Endothelial cell of umbilical vein (primary cell): ENCODE measurements around the gene PLCB4. TPM values are rescaled to one million over a fixed set of nuclear protein-coding genes. Genes with fewer than 3 reads are reported as not detected.

ENCODE experiments used
- BruUV-seq: library from RNA; stranded (reverse); fragments of 400-500 nt; replicated peaks from 2 replicates; lab custom pipeline; 2021; lab: Mats Ljungman, UMichigan
- CTCF ChIA-PET: fragments of 300-600, 350-600 bp; sonication (Branson Sonifier 250); formaldehyde crosslinking; loops from one replicate; lab custom pipeline; 2021; ENCODE audit warnings: antibody characterized with exemption, inconsistent platforms; lab: Charles Lee
- POLR2A ChIA-PET: fragments of 300-600, 350-600 bp; sonication (Branson Sonifier 250); formaldehyde crosslinking; loops from one replicate; lab custom pipeline; 2021; ENCODE audit warnings: antibody characterized with exemption, inconsistent platforms; lab: Charles Lee
- DNase-seq: peaks from one replicate; pipeline ENCODE4 v3.0.0-alpha.2; 2011; ENCODE audit warnings: low read depth, low spot score
- FAIRE-seq: peaks from 2 replicates; lab custom pipeline; 2011; peaks lifted over from hg19 to GRCh38; lab: Jason Lieb, UNC
- H2AFZ ChIP-seq: 2 replicates; pipeline ENCODE4 v1.6.0; 2012; ENCODE audit warnings: low read depth, low read length, control low read depth, inconsistent platforms
- H3K27ac ChIP-seq: 2 replicates; pipeline ENCODE4 v1.5.1; 2011; ENCODE audit warnings: low read depth, mild to moderate bottlenecking, control low read depth, low read length, moderate library complexity; ENCODE audit not compliant: insufficient read depth
- H3K27me3 ChIP-seq, 2 experiments: 2 replicates each; pipeline versions ENCODE4 v1.6.0 to v1.6.1; 2011; ENCODE audit warnings: low read length in 2 of 2, mixed read lengths in 1 of 2; ENCODE audit not compliant: control insufficient read depth in 2 of 2, insufficient read depth in 2 of 2
- H3K36me3 ChIP-seq, 2 experiments: 2 replicates in 1 of 2; 3 replicates in 1 of 2; pipeline ENCODE4 v1.5.1; 2011; ENCODE audit warnings: low read length in 2 of 2, mild to moderate bottlenecking in 1 of 2, moderate library complexity in 1 of 2; ENCODE audit not compliant: control insufficient read depth in 2 of 2, insufficient read depth in 2 of 2; ENCODE audit errors: extremely low read depth in 1 of 2
- H3K4me1 ChIP-seq: 3 replicates; pipeline ENCODE4 v1.5.1; 2011; ENCODE audit warnings: mild to moderate bottlenecking, low read length; ENCODE audit not compliant: control insufficient read depth, insufficient read depth; ENCODE audit errors: extremely low read depth
- H3K4me2 ChIP-seq: 2 replicates; pipeline ENCODE4 v1.6.1; 2011; ENCODE audit warnings: low read length, control low read depth, mixed read lengths; ENCODE audit not compliant: insufficient read depth
- H3K4me3 ChIP-seq, 3 experiments: fragments of 200-600 bp in 1 of 3; sonication (generic), shearing (Covaris generic) in 1 of 3; replicated peaks in 1 of 3; 2 replicates each; pipeline ENCODE4 v1.5.1; 2011 to 2016; ENCODE audit warnings: control low read depth in 3 of 3, low read length in 3 of 3, mild to moderate bottlenecking in 2 of 3, inconsistent platforms in 1 of 3, low read depth in 1 of 3, moderate library complexity in 1 of 3; ENCODE audit not compliant: insufficient read depth in 1 of 3
- H3K79me2 ChIP-seq: 2 replicates; pipeline ENCODE4 v1.6.0; 2012; ENCODE audit warnings: low read length, inconsistent platforms; ENCODE audit not compliant: control insufficient read depth, insufficient read depth
- H3K9ac ChIP-seq: replicated peaks from 2 replicates; pipeline ENCODE3; 2011; ENCODE audit warnings: low read length, control low read depth; ENCODE audit not compliant: insufficient read depth; ENCODE audit errors: extremely low read depth
- H3K9me1 ChIP-seq: replicated peaks from 3 replicates; pipeline ENCODE4 v1.6.0; 2011; ENCODE audit warnings: mild to moderate bottlenecking, low read length; ENCODE audit not compliant: control insufficient read depth, insufficient read depth; ENCODE audit errors: extremely low read depth
- H3K9me3 ChIP-seq: replicated peaks from 2 replicates; pipeline ENCODE4 v1.5.1; 2012; ENCODE audit warnings: low read length, inconsistent platforms; ENCODE audit not compliant: control insufficient read depth, insufficient read depth
- H4K20me1 ChIP-seq: replicated peaks from 2 replicates; pipeline ENCODE3; 2011; ENCODE audit warnings: mild to moderate bottlenecking, low read length; ENCODE audit not compliant: control insufficient read depth, insufficient read depth; ENCODE audit errors: extremely low read depth
- EZH2 ChIP-seq: IDR thresholded peaks from 2 replicates; pipeline ENCODE4 v1.6.1; 2012; ENCODE audit warnings: borderline replicate concordance, low read depth, mild to moderate bottlenecking, moderate library complexity, low read length, inconsistent platforms; ENCODE audit not compliant: severe bottlenecking
- FOS ChIP-seq: IDR thresholded peaks from 2 replicates; pipeline ENCODE4 v1.6.1; 2011; ENCODE audit warnings: mild to moderate bottlenecking, low read length, moderate library complexity, borderline replicate concordance; ENCODE audit not compliant: insufficient read depth
- GATA2 ChIP-seq: IDR thresholded peaks from 2 replicates; pipeline ENCODE4 v1.7.0; 2011; ENCODE audit warnings: low read depth, mild to moderate bottlenecking, moderate library complexity, mixed read lengths, low read length; ENCODE audit not compliant: insufficient read length, insufficient read depth
- JUN ChIP-seq: IDR thresholded peaks from 2 replicates; pipeline ENCODE4 v1.6.1; 2011; ENCODE audit warnings: borderline replicate concordance, low read depth; ENCODE audit not compliant: insufficient read length, insufficient read depth
- POLR2A ChIP-seq: IDR thresholded peaks from 2 replicates; pipeline ENCODE4 v1.6.1; 2012; ENCODE audit warnings: low read depth, mild to moderate bottlenecking, control low read depth, low read length
- POLR2AphosphoS5 ChIP-seq: IDR thresholded peaks from 2 replicates; pipeline ENCODE4 v1.6.1; 2012; ENCODE audit warnings: low read depth, mild to moderate bottlenecking, control low read depth, low read length, moderate library complexity; ENCODE audit not compliant: insufficient read depth
- dilution Hi-C: fragments of 300-500 bp; cut with MboI; formaldehyde crosslinking; loops from one replicate; pipeline ENCODE4 v1.15.0; 2019; ENCODE audit warnings: low sequenced_read_pairs; ENCODE audit not compliant: extremely low pct_ligation_motif_present
- intact Hi-C: fragments of 100-400 bp; cut with micrococcal nuclease; formaldehyde crosslinking; loops from one replicate; pipeline ENCODE4 v1.10.0; 2022
- polyA plus RNA-seq, 4 experiments: library from polyadenylated mRNA; depleted of rRNA in 3 of 4; stranded (reverse) in 3 of 4; unstranded in 1 of 4; fragments of >200 nt; gene quantifications; 2 replicates each; pipeline versions ENCODE4 v1.2.1 to v1.2.3, GENCODE V29; 2011 to 2012; ENCODE audit warnings: missing spikeins in 1 of 4
- total RNA-seq: library from RNA; stranded (reverse); gene quantifications from 2 replicates; pipeline ENCODE4 v1.2.3, GENCODE V29; 2021

Gene PLCB4
- total and polyA plus RNA-seq, 2 donors (not counting 3 experiments of a cell fraction or from before 2014, with no cell fraction given), result 0.37 to 1.7 TPM

GRCh38 chr20:9490631-9491030, 421.7 kb downstream of the PLCB4 start:
- Histone ChIP-seq H3K4me2 (no peak overlapping the region), H3K36me3 (no peaks in the 10 kb centered on the region), H3K4me3 (no peak overlapping the region), H2AFZ (no peak overlapping the region), H4K20me1 (no peaks in the 10 kb centered on the region), H3K79me2 (no peaks in the 10 kb centered on the region), H3K9ac (no peak overlapping the region), H3K9me3 (no peaks in the 10 kb centered on the region), H3K27me3 (no peaks in the 10 kb centered on the region), H3K4me1 (no peaks in the 10 kb centered on the region), H3K27ac (no peak overlapping the region), H3K9me1 (no peaks in the 10 kb centered on the region)
- intact Hi-C loops (no loop called here), dilution Hi-C loops (no loop called here)
- POLR2A ChIA-PET, result no interaction called here
- CTCF ChIA-PET, result no interaction called here
- DNase-seq (no peak), FAIRE-seq (no peak)
- BruUV-seq, result no TSS peak
- TF ChIP-seq POLR2AphosphoS5 (no peak), JUN (no peak), GATA2 (no peak), EZH2 (no peak)

- Histone ChIP-seq H3K4me1 (no peaks in the 10 kb centered on the region), H4K20me1 (no peaks in the 10 kb centered on the region), H3K9ac (no peak overlapping the region), H3K4me2 (no peak overlapping the region), H2AFZ (no peak overlapping the region), H3K79me2 (no peaks in the 10 kb centered on the region), H3K27me3 (no peaks in the 10 kb centered on the region), H3K27ac (no peak overlapping the region), H3K9me1 (no peaks in the 10 kb centered on the region), H3K9me3 (no peaks in the 10 kb centered on the region), H3K4me3 (no peak overlapping the region), H3K36me3 (no peaks in the 10 kb centered on the region)
- no peak for FAIRE-seq
- POLR2A ChIA-PET, result no interaction called here
- no TSS peak for BruUV-seq
- no peak for DNase-seq
- intact Hi-C loops (no loop called here), dilution Hi-C loops (no loop called here)
- TF ChIP-seq GATA2 (no peak), JUN (no peak), EZH2 (no peak), FOS (no peak), POLR2A (no peak)
- CTCF ChIA-PET, result no interaction called here
Measured at GRCh38 chr20:9491324-9491723, 422.4 kb downstream of the PLCB4 start.
